HG03175 (cell line): ENCODE measurements around the gene TOP3A.
"Not testable (repeated sequence)": the region's sequence is repeated elsewhere in the genome, so short reads cannot be mapped to it uniquely, and the experiment has no call there.

ENCODE experiments used
- ATAC-seq: cut with Tn5 transposase; IDR thresholded peaks from one replicate; pipeline ENCODE4 v1.9.1; 2021; ENCODE audit warnings: mild to moderate bottlenecking, moderate library complexity; ENCODE audit not compliant: unreplicated experiment

The TOP3A gene, protein sequence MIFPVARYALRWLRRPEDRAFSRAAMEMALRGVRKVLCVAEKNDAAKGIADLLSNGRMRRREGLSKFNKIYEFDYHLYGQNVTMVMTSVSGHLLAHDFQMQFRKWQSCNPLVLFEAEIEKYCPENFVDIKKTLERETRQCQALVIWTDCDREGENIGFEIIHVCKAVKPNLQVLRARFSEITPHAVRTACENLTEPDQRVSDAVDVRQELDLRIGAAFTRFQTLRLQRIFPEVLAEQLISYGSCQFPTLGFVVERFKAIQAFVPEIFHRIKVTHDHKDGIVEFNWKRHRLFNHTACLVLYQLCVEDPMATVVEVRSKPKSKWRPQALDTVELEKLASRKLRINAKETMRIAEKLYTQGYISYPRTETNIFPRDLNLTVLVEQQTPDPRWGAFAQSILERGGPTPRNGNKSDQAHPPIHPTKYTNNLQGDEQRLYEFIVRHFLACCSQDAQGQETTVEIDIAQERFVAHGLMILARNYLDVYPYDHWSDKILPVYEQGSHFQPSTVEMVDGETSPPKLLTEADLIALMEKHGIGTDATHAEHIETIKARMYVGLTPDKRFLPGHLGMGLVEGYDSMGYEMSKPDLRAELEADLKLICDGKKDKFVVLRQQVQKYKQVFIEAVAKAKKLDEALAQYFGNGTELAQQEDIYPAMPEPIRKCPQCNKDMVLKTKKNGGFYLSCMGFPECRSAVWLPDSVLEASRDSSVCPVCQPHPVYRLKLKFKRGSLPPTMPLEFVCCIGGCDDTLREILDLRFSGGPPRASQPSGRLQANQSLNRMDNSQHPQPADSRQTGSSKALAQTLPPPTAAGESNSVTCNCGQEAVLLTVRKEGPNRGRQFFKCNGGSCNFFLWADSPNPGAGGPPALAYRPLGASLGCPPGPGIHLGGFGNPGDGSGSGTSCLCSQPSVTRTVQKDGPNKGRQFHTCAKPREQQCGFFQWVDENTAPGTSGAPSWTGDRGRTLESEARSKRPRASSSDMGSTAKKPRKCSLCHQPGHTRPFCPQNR

DNA sequence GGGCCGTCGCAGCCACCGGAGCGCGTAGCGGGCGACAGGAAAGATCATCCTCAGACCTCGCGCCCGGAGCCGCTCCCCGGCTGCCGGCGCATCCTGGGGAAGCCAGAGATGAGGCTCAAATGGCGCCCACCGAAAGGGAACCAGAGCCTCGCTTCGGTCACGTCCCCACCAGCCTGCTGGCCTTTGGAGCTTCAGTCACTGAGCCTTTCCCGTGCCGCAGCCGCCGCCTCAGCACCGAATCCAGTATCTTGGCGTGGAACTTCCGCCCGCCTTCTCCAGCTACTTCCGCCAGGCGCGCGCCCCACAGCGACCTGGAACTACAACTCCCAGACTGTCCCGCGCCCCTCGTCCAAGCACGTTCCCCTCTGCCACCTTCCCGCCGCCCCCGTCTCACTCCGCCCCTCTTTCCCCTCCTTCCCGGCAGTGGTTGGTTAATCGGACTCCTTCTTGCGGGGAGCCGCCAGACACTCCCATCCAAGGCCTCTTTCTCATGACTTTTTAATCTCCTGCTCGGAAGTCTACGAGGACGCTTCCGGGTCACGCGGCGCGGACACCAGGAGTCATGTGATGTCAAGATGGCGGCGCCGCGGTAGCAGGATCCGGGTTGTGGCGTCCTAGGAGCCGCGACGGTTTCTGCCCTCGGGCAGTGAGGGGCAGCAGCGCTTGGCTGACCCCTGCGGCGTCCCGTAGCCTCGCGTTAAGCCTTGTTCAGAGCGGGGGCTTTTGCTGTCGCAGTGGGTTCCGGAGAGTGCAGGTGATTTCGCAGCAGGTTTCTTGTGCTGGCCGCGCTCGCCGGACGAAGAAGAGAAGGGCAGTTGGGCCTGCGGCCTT lies at the start of gene TOP3A, which contains the start of gene SMCR8:
TSS of gene TOP3A (minus strand) at position 264 of the 831 bp plus-strand sequence. CDS start at position 48, 216 bp downstream.
TSS of gene SMCR8 (plus strand) at position 563 of the 831 bp plus-strand sequence. CDS start 497 bp downstream, outside the sequence.
- ATAC-seq, result peak; percentile 80

DNA sequence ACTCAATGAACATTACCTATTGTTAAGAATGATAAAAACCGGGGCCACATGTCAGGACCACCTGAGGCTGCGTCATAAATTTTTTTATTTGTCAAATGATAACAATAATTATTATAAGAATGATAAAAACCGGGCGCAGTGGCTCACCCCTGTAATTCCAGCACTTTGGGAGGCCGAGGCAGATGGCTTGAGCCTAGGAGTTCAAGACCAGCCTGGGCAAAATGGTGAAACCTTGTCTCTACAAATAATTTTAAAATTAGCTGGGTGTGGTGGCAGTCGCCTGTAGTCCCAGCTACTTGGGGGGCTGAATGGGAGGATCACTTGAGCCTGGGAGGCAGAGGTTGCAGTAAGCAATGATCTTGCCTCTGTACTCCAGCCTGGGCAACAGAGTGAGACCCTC lies 49.4 kb upstream of the TOP3A start:
- ATAC-seq, result no peak

DNA sequence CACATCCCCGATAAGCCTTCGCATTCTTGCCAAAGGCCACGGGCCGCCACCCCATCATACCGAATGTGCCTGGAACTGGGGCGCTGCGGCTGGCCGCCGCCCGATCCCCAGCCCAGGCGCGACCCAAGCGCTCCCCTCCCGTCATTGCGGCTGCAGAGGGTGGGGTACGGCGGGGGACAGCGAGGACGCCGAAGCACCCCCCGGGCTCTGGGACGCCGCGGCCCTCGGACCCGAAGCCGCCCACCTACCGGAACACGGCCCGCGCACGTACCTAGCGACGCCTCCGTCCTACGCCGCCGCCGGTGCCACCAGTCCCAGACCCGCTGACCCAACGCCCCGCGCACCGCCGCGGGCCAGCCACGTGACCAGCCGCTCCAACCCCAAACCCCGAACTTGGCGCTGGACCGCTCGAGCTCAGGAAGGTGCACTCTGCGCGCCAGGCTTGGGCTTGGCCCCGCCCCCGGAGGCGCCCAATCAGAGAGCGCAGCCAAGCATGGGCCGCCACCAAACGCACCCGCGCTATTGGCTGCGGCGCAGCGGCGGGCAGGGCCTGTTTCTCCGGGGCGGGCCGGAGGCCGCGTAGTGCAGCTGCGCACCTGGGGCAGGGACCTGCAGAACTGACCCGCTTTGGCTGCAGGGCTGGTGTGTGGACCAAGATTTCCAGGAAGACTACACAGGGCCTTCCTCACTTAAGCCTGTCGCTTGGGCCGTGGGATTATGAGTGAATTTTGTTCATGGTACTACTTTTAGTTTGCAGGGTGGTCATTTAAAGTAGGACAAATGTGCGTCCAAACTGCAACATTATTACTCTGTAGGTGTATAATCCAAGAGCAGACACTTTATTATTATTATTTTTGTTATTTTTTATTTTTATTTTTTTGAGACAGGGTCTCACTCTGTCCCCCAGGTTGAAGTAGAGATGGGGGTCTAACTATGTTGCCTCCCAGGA lies 48.6 kb upstream of the TOP3A start, which contains the start of gene SHMT1:
TSS of gene SHMT1 (minus strand) at position 450 of the 949 bp plus-strand sequence. CDS start 7,569 bp downstream, outside the sequence.
- ATAC-seq, result peak; percentile 98

DNA sequence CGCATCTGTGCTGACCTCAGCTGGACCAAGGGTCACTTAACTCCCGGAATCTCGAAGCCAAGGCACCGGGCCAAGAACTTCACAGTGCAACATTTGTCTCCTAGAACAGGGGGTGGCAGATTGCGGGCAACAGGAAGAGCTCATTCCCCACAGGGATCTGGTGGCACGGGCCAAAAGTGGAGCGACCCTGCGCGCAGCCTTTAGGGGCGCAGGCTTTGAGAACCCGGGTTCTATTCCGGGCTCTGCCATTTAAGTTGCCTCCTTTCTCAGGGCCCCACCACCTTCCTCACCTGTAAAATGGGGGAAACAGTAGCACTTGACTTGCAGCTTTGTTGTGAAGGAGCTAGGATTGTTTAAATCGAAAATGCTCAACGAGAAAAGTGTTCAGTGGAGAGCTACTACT lies 47.9 kb upstream of the TOP3A start:
- peak; percentile 10 for ATAC-seq

DNA sequence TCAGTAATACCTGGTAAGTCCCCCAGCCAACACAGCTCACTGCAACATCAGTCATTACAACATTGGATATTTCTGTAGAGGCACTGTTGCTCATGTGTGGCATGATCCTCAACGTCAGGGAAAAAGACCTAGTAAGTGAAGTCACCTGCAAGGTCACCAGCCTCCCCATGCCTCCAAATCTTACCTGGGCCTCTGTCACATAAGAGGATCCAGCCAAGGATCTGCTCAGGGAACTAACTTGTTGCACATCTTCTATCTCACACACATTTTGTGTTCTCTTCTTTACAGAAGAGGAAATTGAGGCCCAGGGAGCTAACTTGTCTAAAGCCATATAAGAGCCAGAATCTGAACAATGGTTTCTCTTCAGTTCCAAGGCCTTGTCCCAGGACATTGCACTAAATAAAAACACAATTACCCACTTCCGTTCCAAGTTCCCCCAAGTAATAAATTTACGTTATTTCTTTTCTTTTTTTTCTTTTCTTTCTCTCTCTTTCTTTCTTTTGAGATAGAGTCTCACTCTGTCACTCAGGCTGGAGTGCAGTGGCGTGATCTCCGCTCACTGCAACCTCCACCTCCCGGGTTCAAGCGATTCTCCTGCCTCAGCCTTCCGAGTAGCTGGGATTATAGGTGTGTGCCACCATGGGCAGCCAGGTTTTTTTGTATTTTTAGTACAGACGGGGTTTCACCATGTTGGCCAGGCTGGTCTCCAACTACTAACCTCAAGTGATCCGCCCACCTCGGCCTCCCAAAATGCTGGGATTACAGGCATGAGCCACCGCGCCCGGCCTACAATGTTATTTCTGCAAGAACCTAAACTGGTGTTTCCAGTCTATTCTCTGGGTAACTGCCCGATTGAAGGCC lies 47.3 kb upstream of the TOP3A start:
- no peak for ATAC-seq

DNA sequence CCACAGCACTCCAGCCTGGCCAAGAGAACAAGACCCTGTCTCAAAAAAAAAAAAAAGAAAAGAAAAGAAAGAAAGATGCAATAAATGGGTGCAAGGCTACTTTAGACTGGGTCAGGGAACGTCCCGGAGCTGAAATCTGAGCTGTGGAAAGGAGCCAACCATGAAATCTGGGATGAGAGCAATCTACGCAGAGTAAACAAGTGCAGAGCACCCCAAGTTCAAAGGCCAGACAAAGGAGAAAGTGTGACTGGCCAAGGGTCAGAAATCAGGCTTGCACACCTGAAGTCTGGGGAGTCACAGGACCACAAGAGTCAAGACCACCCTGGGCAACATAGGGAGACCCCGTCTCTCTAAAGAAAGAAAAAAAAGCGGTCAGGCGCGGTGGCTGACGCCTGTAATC lies 45.7 kb upstream of the TOP3A start:
- ATAC-seq, result no peak

DNA sequence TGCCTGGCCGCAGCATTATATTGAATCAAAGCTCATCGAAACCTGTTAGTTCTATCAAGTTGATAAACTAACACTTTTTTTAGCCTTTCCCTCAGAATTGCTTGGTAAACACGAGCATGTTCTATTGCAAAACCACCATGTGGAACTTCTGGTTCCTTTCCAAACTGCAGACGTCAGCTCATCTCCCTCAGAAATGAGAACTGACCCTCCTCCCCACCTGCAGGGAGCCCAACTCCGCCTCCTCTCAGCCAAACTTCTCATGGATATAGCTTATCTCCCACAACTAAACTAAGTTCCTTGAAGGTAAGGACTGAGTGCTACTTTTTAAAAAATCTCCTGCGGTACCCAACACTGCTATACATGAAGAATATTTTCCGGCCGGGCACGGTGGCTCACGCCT lies 41.8 kb upstream of the TOP3A start:
- ATAC-seq, result no peak

DNA sequence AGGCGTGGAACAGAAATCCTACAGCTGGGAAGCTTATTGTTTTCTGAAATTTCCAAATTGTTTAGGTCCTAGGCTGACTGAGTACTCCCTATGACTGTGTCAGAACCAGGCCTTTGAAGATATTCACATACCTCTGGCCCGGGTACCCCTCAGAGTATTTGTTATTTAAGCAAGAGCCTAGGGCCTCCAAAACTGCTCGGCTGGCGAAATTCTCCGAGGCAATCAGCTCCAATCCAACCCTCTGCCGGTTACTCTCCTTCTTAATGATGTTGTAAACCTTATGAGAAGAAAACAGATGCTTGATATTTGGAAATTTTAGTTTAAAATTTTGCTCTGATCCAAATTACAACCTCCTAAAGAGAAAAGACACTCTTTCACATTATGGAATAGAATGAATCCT lies 38.7 kb upstream of the TOP3A start:
- no peak for ATAC-seq

DNA sequence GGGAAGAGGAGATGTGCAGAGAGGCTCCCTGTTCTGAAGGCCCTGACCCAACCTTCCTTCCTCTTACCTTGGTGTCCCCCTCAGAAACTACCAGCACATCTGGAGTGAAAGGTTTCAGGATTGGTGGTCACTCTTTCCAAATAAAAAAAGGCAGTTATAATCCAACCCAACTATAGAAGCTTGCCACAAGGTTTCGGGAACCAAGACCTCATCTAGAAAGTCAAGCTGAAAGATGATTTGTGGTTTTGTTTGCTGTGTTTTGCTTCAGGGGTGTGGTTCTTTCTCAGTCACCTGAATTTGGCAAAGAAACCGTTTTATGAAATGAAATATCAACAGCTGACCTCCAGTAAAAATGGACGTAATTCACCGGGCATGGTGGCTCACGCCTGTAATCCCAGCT lies 29.2 kb upstream of the TOP3A start:
- no peak for ATAC-seq

DNA sequence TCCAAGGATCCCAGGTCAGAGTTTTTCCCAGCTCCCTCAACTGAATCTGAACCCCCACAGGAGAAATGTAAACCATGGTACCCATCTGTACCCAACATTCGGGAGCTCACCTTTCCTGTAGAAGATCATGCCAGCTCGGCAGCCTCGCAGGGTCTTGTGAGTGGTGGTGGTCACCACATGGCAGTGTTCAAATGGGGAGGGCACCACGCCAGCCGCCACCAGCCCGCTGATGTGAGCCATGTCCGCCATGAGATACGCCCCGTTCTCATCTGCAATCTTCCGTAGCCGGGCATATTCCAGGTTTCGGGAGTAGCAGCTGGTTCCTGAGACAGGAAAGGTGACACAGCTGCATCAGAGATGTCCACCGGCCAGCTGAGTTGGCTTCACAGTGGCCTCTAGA lies 25.1 kb upstream of the TOP3A start:
- ATAC-seq, result no peak

DNA sequence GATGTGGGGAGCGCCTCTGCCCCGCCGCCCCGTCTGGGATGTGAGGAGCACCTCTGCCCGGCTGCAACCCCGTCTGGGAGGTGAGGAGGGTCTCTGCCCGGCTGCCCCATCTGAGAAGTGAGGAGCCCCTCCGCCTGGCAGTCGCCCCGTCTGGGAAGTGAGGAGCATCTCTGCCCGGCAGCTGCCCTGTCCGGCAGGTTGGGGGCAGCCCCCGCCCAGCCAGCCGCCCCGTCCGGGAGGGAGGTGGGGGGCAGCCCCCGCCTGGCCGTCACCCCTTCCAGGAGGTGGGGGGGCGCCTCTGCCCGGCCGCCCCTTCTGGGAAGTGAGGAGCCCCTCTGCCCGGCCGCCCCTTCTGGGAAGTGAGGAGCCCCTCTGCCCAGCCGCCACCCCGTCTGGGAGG lies 23.4 kb upstream of the TOP3A start:
- ATAC-seq, result not testable (repeated sequence)

DNA sequence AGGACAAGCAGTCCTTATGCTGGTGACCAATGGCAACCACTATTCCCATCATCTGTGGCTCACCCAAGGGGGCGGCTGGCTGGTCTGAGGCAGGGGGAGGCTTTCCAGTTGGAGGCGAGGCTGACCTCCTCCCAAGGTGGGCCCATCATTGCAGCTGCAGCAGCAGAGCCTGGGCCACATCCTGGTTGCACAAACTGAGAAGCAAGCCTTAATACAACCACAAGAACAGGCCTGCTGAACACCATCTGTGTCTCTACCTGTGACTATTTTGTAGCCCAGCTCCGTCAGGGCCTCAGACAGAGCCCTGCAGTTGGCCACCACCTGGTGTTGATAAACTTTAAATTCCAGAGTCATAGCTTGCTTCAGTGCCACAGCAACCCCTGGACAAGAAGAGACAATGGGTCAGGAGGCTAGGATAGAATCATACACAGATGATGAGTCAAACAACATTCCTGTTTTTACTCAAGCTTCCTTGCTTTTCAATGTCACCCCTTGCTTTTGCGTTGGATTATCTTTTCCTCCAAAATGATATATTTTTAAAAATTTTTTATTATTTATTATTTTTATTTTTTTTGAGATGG lies 18.2 kb upstream of the TOP3A start:
- no peak for ATAC-seq

DNA sequence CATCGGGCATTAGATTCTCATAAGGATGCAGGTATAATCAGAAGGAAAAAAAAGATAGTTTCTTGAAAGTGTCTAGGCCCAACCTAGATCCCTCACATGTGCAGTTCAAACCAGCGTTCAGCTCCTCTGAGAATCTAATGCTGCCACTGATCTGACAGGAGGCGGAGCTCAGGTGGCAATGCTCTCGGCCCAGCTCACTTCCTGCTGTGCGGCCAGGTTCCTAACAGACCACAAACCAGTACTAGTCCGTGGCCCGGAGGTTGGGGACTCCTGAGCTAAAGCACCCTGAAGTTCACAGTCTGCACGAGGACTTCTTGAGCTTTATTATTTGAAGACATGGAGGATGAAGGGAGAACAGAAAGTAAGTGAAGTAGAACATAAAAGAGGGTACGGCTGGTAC lies 17.1 kb upstream of the TOP3A start:
- no peak for ATAC-seq

DNA sequence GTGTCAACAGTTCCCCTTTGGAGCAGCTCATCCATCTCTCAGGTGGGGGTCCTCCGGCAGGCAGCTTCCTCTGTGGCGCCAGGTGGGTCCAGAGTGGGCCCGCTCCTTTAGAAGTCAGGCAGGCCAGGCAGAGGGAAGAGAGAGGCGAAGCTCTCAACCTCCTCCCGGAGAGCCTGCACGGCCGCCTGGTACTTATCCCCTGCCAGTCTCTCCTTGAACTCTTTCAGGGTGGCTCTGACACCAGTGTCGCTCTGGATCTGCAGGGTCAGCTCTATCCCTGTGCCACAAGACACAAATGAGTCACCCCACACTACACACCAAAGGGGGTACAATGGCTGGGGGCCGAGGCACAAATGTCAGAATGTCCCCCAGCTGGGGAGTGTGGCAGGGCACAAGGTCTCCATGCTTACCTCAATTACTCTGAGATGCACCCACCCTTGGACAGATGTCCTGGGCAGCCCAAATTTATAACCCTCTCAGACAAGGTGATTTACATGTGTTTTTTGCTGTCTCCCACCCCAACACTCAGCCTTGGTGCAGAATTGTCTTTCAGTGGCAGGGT lies 13.9 kb upstream of the TOP3A start:
- ATAC-seq, result no peak

DNA sequence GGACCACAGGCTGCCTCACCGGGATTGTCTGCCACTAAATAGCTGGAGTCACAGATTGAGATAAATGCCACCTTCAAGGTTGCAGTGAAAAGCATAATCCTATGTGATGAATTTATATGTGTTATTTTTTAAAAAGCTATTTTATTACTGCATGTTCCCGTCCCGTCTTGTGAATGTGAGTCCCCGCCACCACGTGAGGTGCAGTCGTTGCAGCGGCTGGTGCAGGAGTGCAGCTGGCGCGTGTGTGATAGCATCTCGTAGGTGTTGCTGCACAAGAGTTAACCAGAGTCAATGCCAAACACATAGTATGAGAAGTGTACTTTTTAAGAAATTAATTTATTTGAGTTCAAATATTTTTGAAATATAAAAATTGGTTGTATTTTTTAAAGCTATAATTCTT lies 12.8 kb upstream of the TOP3A start:
- ATAC-seq, result no peak

DNA sequence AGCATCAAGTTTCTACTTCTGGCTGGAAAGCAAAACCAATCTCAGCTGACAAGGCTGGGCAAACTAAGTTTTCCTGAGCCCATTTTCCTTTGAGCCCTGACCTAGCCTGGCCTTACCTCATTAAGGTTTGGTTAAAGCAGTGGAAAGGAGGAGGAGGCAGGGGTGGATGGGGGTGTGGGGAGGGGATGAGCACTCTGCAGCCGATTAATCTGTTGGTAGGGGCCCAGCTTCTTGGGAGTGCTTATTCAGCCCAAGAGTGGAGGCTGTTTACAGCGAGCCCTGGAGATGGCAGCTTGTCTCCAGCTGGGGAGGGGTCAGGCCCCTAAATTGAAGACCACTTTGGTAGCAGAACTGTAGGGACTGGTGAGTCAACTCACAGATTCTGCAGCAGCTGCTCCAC lies 12.3 kb upstream of the TOP3A start:
- no peak for ATAC-seq

DNA sequence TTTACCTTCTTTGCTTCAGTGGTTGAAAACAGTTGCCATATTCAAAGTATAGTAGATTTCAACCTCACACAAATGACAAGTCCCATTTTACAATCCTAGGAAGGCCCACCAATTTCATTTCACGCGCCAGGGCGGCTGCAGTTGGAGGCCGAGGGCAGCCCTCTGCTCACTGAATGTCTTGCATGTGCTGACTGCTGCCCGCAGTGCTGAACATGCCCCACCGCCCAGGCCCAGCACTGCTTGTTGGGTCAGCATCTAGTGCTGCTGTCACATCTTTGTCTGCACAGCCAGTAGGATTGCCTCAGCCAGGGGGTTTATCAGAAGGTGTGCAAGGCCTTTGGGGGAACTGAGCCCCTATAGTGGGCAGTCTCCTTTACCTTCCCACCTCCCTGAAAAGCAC lies 11.8 kb upstream of the TOP3A start:
- no peak for ATAC-seq

DNA sequence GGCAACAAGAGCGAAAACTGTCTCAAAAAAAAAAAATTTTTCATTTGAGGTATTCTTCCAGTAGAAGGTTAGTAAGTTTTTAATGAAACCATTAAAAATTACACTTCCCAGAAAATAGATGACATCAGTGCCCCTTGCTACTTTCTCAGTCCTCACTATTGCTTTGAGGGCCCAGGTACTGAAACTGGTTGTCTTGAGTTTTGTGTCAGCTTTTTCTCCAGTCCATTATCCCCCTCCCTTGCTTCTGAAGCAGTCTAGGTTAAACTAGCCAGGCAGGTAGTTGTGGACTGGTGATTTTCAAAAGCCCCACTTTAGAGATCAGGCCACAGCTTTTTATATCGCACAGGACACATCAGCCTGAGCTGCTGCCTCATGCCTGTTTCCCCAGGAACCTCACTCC lies 11.2 kb upstream of the TOP3A start:
- ATAC-seq, result no peak
